Right lobe of liver (tissue), 6 donors: ENCODE measurements around the gene SYT6. TPM values are rescaled to one million over a fixed set of nuclear protein-coding genes. Genes with fewer than 3 reads are reported as not detected.

Source experiments
- ATAC-seq, 4 donors: fragments of 200-7000 bp; cut with Tn5 transposase; one replicate each; pipeline ENCODE4 v1.9.1; 2020; ENCODE audit warnings: mild to moderate bottlenecking in 4 of 4, moderate library complexity in 4 of 4
- DNase-seq, 3 donors: peaks; one replicate each; pipeline ENCODE4 v3.0.0-alpha.2; 2020
- H3K27ac ChIP-seq, 3 donors: fragments of 200-600 bp; one replicate each; pipeline ENCODE4 v1.8.0; 2022
- H3K27me3 ChIP-seq, 2 donors: fragments of 200-600 bp; one replicate each; pipeline ENCODE4 v1.8.0; 2022
- H3K36me3 ChIP-seq, 4 donors: fragments of 200-600 bp; sonication (generic) in 1 of 4; one replicate each; pipeline versions ENCODE4 v1.5.1 to v1.8.0; 2017 to 2022; ENCODE audit warnings: control low read depth in 1 of 4
- H3K4me1 ChIP-seq, 4 donors: fragments of 200-600 bp; sonication (generic) in 1 of 4; one replicate each; pipeline versions ENCODE4 v1.5.1 to v1.8.0; 2017 to 2022; ENCODE audit warnings: control low read depth in 1 of 4
- H3K4me3 ChIP-seq, 3 donors: fragments of 200-600 bp; one replicate each; pipeline ENCODE4 v1.8.0; 2022
- H3K9me3 ChIP-seq, 4 donors: fragments of 200-600 bp; sonication (generic) in 1 of 4; one replicate each; pipeline versions ENCODE4 v1.5.1 to v1.8.0; 2017 to 2022; ENCODE audit warnings: control low read depth in 1 of 4
- CTCF ChIP-seq, 4 donors: fragments of 200-600 bp in 3 of 4; fragments of 450-650 bp in 1 of 4; IDR thresholded peaks; one replicate each; pipeline versions ENCODE4 v1.5.1 to v1.8.0; 2016 to 2022; ENCODE audit warnings: antibody characterized with exemption in 4 of 4, mild to moderate bottlenecking in 2 of 4
- POLR2A ChIP-seq: fragments of 450-650 bp; IDR thresholded peaks from one replicate; pipeline ENCODE4 v1.6.1; 2017; ENCODE audit warnings: antibody characterized with exemption, mild to moderate bottlenecking
- WGBS: methylation state at CpG from one replicate; pipeline ENCODE4 v1.1.6; 2018; ENCODE audit warnings: low coverage, low lambda C conversion rate; ENCODE audit not compliant: insufficient coverage; ENCODE audit errors: missing lambda C conversion rate; 5-methylcytosine and 5-hydroxymethylcytosine counted together
- intact Hi-C, 2 donors: fragments of 100-400 bp; cut with DNase I; formaldehyde crosslinking; loops; one replicate each; pipeline versions ENCODE4 v1.11.2 to v1.14.1; 2022
- total RNA-seq, 6 experiments: library from RNA; depleted of rRNA in 2 of 6; stranded (reverse); fragments of >200 nt in 2 of 6; fragmentation: NEBNext Ultra II Directional in 3 of 6; extraction: Animal tissue kit (Norgen Biotek cat#: 25700) in 3 of 6; gene quantifications; one replicate each; pipeline versions ENCODE4 v1.1.0 to v1.2.4, GENCODE V29; 2016 to 2023
- donor health status: DM: no; HTN: yes; CAD: no.
- donor health status: DM: no; HTN: no; CAD: no.
- donor health status: DM: no; HTN: no; CAD: no.
- donor health status: DM: no; HTN: yes; CAD: no.
- donor health status: DM: no; HTN: yes; CAD: no.

The SYT6 gene
- total RNA-seq, 6 experiments from 2014 or later, result not detected

DNA sequence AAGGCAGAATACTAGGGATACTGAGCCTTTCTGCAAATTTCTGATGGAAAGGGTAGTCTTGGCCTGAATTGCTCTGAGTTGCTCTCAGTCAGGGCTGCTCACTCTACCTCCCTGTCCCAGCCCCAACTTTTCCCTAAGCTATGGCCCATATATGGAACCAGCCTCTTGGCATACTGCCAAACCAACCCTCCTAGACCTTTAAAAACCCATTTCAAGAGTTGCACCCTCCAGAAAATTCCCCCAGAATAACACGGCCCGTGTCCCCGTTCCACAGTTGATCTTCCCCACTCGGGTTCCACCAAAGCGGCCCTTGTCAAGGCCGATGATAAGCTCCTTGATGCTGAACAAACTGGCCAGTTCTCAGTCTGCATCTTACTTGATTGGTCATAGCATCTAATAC lies 25.4 kb downstream of the SYT6 start:
- H3K27ac ChIP-seq, result no peak overlapping the region
- H3K36me3 ChIP-seq, result no peaks in the 10 kb centered on the region
- TF ChIP-seq CTCF (IDR thresholded peaks at IDR 0.05) (no peak), POLR2A (no peak)
- H3K4me1 ChIP-seq, result no peaks in the 10 kb centered on the region
- H3K27me3 ChIP-seq, result no peaks in the 10 kb centered on the region
- no peak for ATAC-seq
- no peak overlapping the region for H3K4me3 ChIP-seq
- WGBS, result 71% methylated on average over 6 of the region's 6 CpGs
- DNase-seq, result no peak
- no peaks in the 10 kb centered on the region for H3K9me3 ChIP-seq
- intact Hi-C loops, result no loop called here

- Histone ChIP-seq H3K9me3 (no peaks in the 10 kb centered on the region), H3K36me3 (no peaks in the 10 kb centered on the region), H3K27ac (no peak overlapping the region), H3K4me1 (no peaks in the 10 kb centered on the region), H3K4me3 (no peak overlapping the region), H3K27me3 (no peaks in the 10 kb centered on the region)
- DNase-seq (no peak), ATAC-seq (peak; percentile 36 to 76 (median 64))
- intact Hi-C loops, result no loop called here
- 36% methylated on average over 3 of the region's 10 CpGs for WGBS
- TF ChIP-seq CTCF (IDR thresholded peaks at IDR 0.05), result no peak
- no peak for TF ChIP-seq POLR2A
Measured at GRCh38 chr1:114126261-114127095, 27.2 kb downstream of the SYT6 start.

DNA sequence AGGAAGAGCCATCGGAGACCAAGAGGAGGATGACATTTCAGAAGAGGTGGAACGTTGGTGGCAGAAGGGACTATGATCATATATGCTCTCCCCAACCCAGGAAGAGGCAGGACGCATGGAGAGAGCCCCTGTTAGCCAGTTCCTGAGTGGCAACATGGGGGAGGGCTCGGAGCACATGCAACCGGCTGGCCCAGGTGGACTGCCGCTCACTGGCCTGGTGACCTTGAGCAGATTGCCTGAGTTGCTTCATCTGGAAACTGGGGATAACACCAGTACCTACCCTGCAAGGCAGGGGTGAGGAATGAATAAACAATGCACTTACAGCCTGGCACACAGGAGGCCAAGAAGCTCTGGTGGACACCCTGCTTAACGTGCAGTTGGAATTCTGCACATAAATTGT lies 29.0 kb downstream of the SYT6 start:
- Histone ChIP-seq H3K4me3 (no peak overlapping the region), H3K9me3 (no peaks in the 10 kb centered on the region), H3K27ac (no peak overlapping the region), H3K36me3 (no peaks in the 10 kb centered on the region), H3K4me1 (no peaks in the 10 kb centered on the region), H3K27me3 (no peaks in the 10 kb centered on the region)
- WGBS, result 80% methylated on average over 3 of the region's 7 CpGs
- intact Hi-C loops, result no loop called here
- no peak for TF ChIP-seq CTCF (IDR thresholded peaks at IDR 0.05)
- no peak for TF ChIP-seq POLR2A
- ATAC-seq (no peak), DNase-seq (no peak)

- H3K4me3 ChIP-seq, result no peak overlapping the region
- H3K9me3 ChIP-seq, result no peaks in the 10 kb centered on the region
- no peaks in the 10 kb centered on the region for H3K4me1 ChIP-seq
- intact Hi-C loops, result no loop called here
- WGBS, result 67% methylated on average over 8 of the region's 9 CpGs
- ATAC-seq (no peak), DNase-seq (no peak)
- H3K36me3 ChIP-seq, result no peaks in the 10 kb centered on the region
- H3K27me3 ChIP-seq, result no peaks in the 10 kb centered on the region
- no peak for TF ChIP-seq CTCF (IDR thresholded peaks at IDR 0.05)
- no peak for TF ChIP-seq POLR2A
- no peak overlapping the region for H3K27ac ChIP-seq
Measured at GRCh38 chr1:114122941-114123618, 30.6 kb downstream of the SYT6 start.
